Adipose tissue (tissue), 3 donors: ENCODE data around the gene LUC7L3. TPM values are rescaled to one million over a fixed set of nuclear protein-coding genes. Genes with fewer than 3 reads are reported as not detected.
"Not testable (repeated sequence)": the region's sequence is repeated elsewhere in the genome, so short reads cannot be mapped to it uniquely, and the experiment has no call there.

Experiments
- H3K27ac ChIP-seq: one replicate; pipeline ENCODE4 v1.5.1; 2013; ENCODE audit warnings: low read depth, low read length
- WGBS, 3 donors: extraction: QIAGEN DNeasy Blood & Tissue Kit; methylation state at CpG; one replicate each; pipeline ENCODE4 v1.1.7; 2013; 5-methylcytosine and 5-hydroxymethylcytosine counted together
- polyA plus RNA-seq, 3 donors: library from polyadenylated mRNA; stranded (reverse); fragments of 200-250 nt; gene quantifications; one replicate each; pipeline ENCODE4 v1.2.3, GENCODE V29; 2013
- donor health status: healthy with polysubstance abuse.
- donor health status: Bipolar disorder and iron deficiency.
- donor health status: healthy.

Gene LUC7L3
- polyA plus RNA-seq, 3 donors: 40.0 to 64.0 (median 44.7) TPM

GRCh38 chr17:50697663-50698272 is 21.6 kb upstream of the LUC7L3 start:
- WGBS, 3 donors: 39 to 53% (median 51%) methylated on average over 3 of the region's 3 CpGs
- H3K27ac ChIP-seq: no peak overlapping the region

GRCh38 chr17:50699410-50699809 is 20.0 kb upstream of the LUC7L3 start:
- WGBS, 3 donors: 81 to 85% (median 83%) methylated on average over 7 of the region's 7 CpGs
- no peak overlapping the region for H3K27ac ChIP-seq

- H3K27ac ChIP-seq: no peak overlapping the region
- 66 to 91% (median 88%) methylated on average over 3 of the region's 3 CpGs for WGBS, 3 donors
These were observed 16.2 kb upstream of the LUC7L3 start for GRCh38 chr17:50703162-50703561.

GRCh38 chr17:50707289-50708049 is 11.9 kb upstream of the LUC7L3 start, which contains the start of gene ANKRD40:
ANKRD40 (minus strand) TSS chr17:50707914; CDS start chr17:50707654, 260 bp downstream.
- 0 to 1% (median 0%) methylated on average over 61 to 71 of the region's 74 CpGs for WGBS, 3 donors
- peak within 1 kb of the TSS; percentile 56 for H3K27ac ChIP-seq

GRCh38 chr17:50708050-50709000 is 11.1 kb upstream of the LUC7L3 start:
- peak overlapping the region; percentile 56 for H3K27ac ChIP-seq
- WGBS, 3 donors: 2 to 7% (median 3%) methylated on average over 6 of the region's 6 CpGs

GRCh38 chr17:50709053-50709452 is 10.3 kb upstream of the LUC7L3 start:
- H3K27ac ChIP-seq: not testable (repeated sequence)
- 81 to 87% (median 83%) methylated on average over 4 of the region's 4 CpGs for WGBS, 3 donors

GRCh38 chr17:50710025-50710424 is 9.4 kb upstream of the LUC7L3 start:
- H3K27ac ChIP-seq: no peak overlapping the region
- 90 to 93% (median 90%) methylated on average over 2 of the region's 2 CpGs for WGBS, 3 donors

- no peak overlapping the region for H3K27ac ChIP-seq
- WGBS, 3 donors: 89 to 95% (median 92%) methylated on average over 4 of the region's 4 CpGs
These were observed 8.8 kb upstream of the LUC7L3 start for GRCh38 chr17:50710650-50711049.

- H3K27ac ChIP-seq: no peak overlapping the region
- WGBS, 3 donors: 87 to 88% (median 88%) methylated on average over 9 of the region's 9 CpGs
These were observed 6.8 kb upstream of the LUC7L3 start for GRCh38 chr17:50712641-50713040.

- no peak overlapping the region for H3K27ac ChIP-seq
- 83 to 90% (median 89%) methylated on average over 3 of the region's 3 CpGs for WGBS, 3 donors
These were observed 3.9 kb upstream of the LUC7L3 start for GRCh38 chr17:50715471-50715870.

GRCh38 chr17:50719924-50720794 is 756 bp downstream of the LUC7L3 start:
- H3K27ac ChIP-seq: peak overlapping the region; percentile 71
- 0% methylated on average over 23 to 25 of the region's 25 CpGs for WGBS, 3 donors

GRCh38 chr17:50721194-50722010 is 2.0 kb downstream of the LUC7L3 start:
- H3K27ac ChIP-seq: no peak overlapping the region
- 2 to 9% (median 6%) methylated on average over 7 of the region's 7 CpGs for WGBS, 3 donors

- H3K27ac ChIP-seq: no peak overlapping the region
- WGBS, 3 donors: 23 to 42% (median 37%) methylated on average over 3 of the region's 3 CpGs
These were observed 3.3 kb downstream of the LUC7L3 start for GRCh38 chr17:50722746-50723145.

GRCh38 chr17:50724622-50725021 is 5.2 kb downstream of the LUC7L3 start:
- 92 to 99% (median 92%) methylated on average over 6 of the region's 6 CpGs for WGBS, 3 donors
- H3K27ac ChIP-seq: not testable (repeated sequence)

GRCh38 chr17:50725769-50726655 is 6.6 kb downstream of the LUC7L3 start:
- no peak overlapping the region for H3K27ac ChIP-seq
- WGBS, 3 donors: 59 to 86% (median 86%) methylated on average over 12 of the region's 12 CpGs

GRCh38 chr17:50728112-50728429 is 8.7 kb downstream of the LUC7L3 start:
- 52 to 91% (median 86%) methylated on average over 2 of the region's 2 CpGs for WGBS, 3 donors
- no peak overlapping the region for H3K27ac ChIP-seq
